DND-41 (cell line): ENCODE data around the gene GGCT.

Experiments
- EZH2 ChIP-seq: IDR thresholded peaks from 3 replicates; pipeline ENCODE4 v1.6.1; 2012; ENCODE audit warnings: borderline replicate concordance, low read depth, mild to moderate bottlenecking, moderate library complexity, low read length, inconsistent platforms; ENCODE audit not compliant: severe bottlenecking
- TF ChIP-seq, protein P1 (sequence below): IDR thresholded peaks from 2 replicates; pipeline ENCODE4 v1.5.1; 2012; ENCODE audit warnings: borderline replicate concordance, low read length, moderate library complexity, mild to moderate bottlenecking; ENCODE audit not compliant: poor library complexity, severe bottlenecking; ENCODE audit errors: extremely low read depth

DNA sequence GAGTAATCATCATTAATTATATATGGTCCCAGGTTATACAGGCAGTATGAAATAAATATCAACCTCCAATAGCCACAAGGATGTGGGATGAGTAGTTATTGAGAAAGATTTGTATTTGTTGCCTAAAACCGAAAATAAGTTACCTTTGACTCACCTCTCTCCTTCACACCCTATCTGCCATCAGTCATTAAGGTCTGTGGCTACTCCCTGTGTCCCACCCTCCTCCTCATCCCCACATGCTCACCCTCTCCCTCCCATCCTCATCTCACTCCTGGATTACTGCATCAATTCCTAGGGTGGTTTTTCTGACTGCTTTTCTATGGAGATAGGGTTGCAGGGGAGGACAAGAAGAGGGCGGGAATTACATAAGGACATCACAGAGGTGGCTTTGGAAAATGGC, 9.1 kb upstream of the GGCT start:
- TF ChIP-seq, protein P1, sequence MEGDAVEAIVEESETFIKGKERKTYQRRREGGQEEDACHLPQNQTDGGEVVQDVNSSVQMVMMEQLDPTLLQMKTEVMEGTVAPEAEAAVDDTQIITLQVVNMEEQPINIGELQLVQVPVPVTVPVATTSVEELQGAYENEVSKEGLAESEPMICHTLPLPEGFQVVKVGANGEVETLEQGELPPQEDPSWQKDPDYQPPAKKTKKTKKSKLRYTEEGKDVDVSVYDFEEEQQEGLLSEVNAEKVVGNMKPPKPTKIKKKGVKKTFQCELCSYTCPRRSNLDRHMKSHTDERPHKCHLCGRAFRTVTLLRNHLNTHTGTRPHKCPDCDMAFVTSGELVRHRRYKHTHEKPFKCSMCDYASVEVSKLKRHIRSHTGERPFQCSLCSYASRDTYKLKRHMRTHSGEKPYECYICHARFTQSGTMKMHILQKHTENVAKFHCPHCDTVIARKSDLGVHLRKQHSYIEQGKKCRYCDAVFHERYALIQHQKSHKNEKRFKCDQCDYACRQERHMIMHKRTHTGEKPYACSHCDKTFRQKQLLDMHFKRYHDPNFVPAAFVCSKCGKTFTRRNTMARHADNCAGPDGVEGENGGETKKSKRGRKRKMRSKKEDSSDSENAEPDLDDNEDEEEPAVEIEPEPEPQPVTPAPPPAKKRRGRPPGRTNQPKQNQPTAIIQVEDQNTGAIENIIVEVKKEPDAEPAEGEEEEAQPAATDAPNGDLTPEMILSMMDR = no peak
- TF ChIP-seq EZH2 = no peak
